Breast epithelium (tissue), 3 donors: ENCODE measurements around the gene GPAT3. TPM values are rescaled to one million over a fixed set of nuclear protein-coding genes. Genes with fewer than 3 reads are reported as not detected.

ENCODE experiments used
- total RNA-seq, 3 donors: library from RNA; depleted of rRNA; stranded (reverse); fragments of >200 nt; gene quantifications; one replicate each; pipeline ENCODE4 v1.1.0, GENCODE V29; 2016

GPAT3 gene
- total RNA-seq, 3 donors from 2014 or later = 5.1 to 7.6 (median 5.6) TPM

Other genes starting within 250 kb of the GPAT3 start
- 1 to 10 TPM; 1.3 to 3.8 (median 1.6) TPM for gene HPSE, start 201.3 kb upstream of the GPAT3 start, total RNA-seq
- 10 to 100 TPM; 14.4 to 24.3 (median 16.3) TPM for gene HELQ, start 80.3 kb upstream of the GPAT3 start, total RNA-seq
- 10 to 100 TPM; 13.8 to 25.9 (median 16.8) TPM for gene MRPS18C, start 80.0 kb upstream of the GPAT3 start, total RNA-seq
- 10 to 100 TPM; 13.8 to 17.4 (median 15.4) TPM for gene ABRAXAS1, start 51.0 kb upstream of the GPAT3 start, total RNA-seq